GDM1 (cell line): ENCODE data around the gene ZIC4.

Experiments used
- DNase-seq: peaks from one replicate; lab custom pipeline; 2025; lab: John Stamatoyannopoulos, UW

Gene ZIC4

GRCh38 chr3:147390589-147391569 lies 15.5 kb downstream of the ZIC4 start:
- no peak for DNase-seq

- DNase-seq = no peak
Measured at GRCh38 chr3:147389717-147390116, 16.6 kb downstream of the ZIC4 start.

GRCh38 chr3:147388700-147389580 lies 17.4 kb downstream of the ZIC4 start:
- no peak for DNase-seq

- no peak for DNase-seq
Measured at GRCh38 chr3:147387885-147388699, 18.3 kb downstream of the ZIC4 start.

GRCh38 chr3:147387291-147387884 lies 19.0 kb downstream of the ZIC4 start:
- DNase-seq = no peak

- no peak for DNase-seq
Measured at GRCh38 chr3:147385059-147386012, 21.0 kb downstream of the ZIC4 start.

- DNase-seq = no peak
Measured at GRCh38 chr3:147384210-147385058, 21.9 kb downstream of the ZIC4 start.

GRCh38 chr3:147383617-147384016 lies 22.7 kb downstream of the ZIC4 start:
- DNase-seq = no peak

GRCh38 chr3:147381596-147381995 lies 24.7 kb downstream of the ZIC4 start:
- DNase-seq = no peak

GRCh38 chr3:147380977-147381376 lies 25.4 kb downstream of the ZIC4 start:
- DNase-seq = no peak

- no peak for DNase-seq
Measured at GRCh38 chr3:147380387-147380951, 25.9 kb downstream of the ZIC4 start.

- no peak for DNase-seq
Measured at GRCh38 chr3:147379651-147380050, 26.7 kb downstream of the ZIC4 start.

GRCh38 chr3:147377412-147378367 lies 28.7 kb downstream of the ZIC4 start:
- no peak for DNase-seq

- no peak for DNase-seq
Measured at GRCh38 chr3:147373301-147373700, 33.0 kb downstream of the ZIC4 start.

GRCh38 chr3:147372525-147373027 lies 33.8 kb downstream of the ZIC4 start:
- DNase-seq = no peak

GRCh38 chr3:147371771-147372340 lies 34.5 kb downstream of the ZIC4 start:
- no peak for DNase-seq

GRCh38 chr3:147371140-147371539 lies 35.2 kb downstream of the ZIC4 start:
- no peak for DNase-seq
